Tibial nerve (tissue), 4 donors: ENCODE results near the gene DPP4. TPM values are rescaled to one million over a fixed set of nuclear protein-coding genes. Genes with fewer than 3 reads are reported as not detected.

Experiments used
- DNase-seq, 2 donors: peaks; one replicate each; pipeline ENCODE4 v3.0.0-alpha.2; 2019; ENCODE audit warnings: low spot score in 2 of 2
- H3K27ac ChIP-seq, 4 donors: fragments of 200-600 bp; sonication (generic) in 3 of 4; one replicate each; pipeline ENCODE4 v1.5.1; 2017 to 2019; ENCODE audit warnings: mild to moderate bottlenecking in 1 of 4
- H3K27me3 ChIP-seq, 2 donors: fragments of 200-600 bp; sonication (generic) in 1 of 2; one replicate each; pipeline versions ENCODE4 v1.5.1 to v1.6.0; 2017 to 2019
- H3K36me3 ChIP-seq, 3 donors: fragments of 200-600 bp; sonication (generic); one replicate each; pipeline ENCODE4 v1.5.1; 2018 to 2019
- H3K4me1 ChIP-seq, 4 donors: fragments of 200-600 bp; sonication (generic) in 3 of 4; one replicate each; pipeline ENCODE4 v1.5.1; 2017 to 2019
- H3K4me3 ChIP-seq, 4 donors: fragments of 200-600 bp; sonication (generic) in 3 of 4; one replicate each; pipeline ENCODE4 v1.5.1; 2017 to 2019; ENCODE audit warnings: mild to moderate bottlenecking in 1 of 4, moderate library complexity in 1 of 4
- H3K9me3 ChIP-seq, 4 donors: fragments of 200-600 bp; sonication (generic) in 3 of 4; one replicate each; pipeline ENCODE4 v1.5.1; 2017 to 2019
- CTCF ChIP-seq, 5 experiments: fragments of 200-600 bp in 3 of 5; fragments of 450-650 bp in 2 of 5; sonication (generic) in 3 of 5; IDR thresholded peaks; one replicate each; pipeline ENCODE4 v1.5.1; 2016 to 2019; ENCODE audit warnings: antibody characterized with exemption in 5 of 5, mild to moderate bottlenecking in 3 of 5, moderate library complexity in 2 of 5
- EP300 ChIP-seq, 2 donors: sonication (generic); formaldehyde crosslinking; IDR thresholded peaks; one replicate each; pipeline ENCODE4 v1.6.1; 2017; ENCODE audit warnings: antibody characterized with exemption in 2 of 2, mild to moderate bottlenecking in 1 of 2
- POLR2A ChIP-seq, 2 donors: fragments of 450-650 bp; IDR thresholded peaks; one replicate each; pipeline ENCODE4 v1.6.1; 2017; ENCODE audit warnings: antibody characterized with exemption in 2 of 2, mild to moderate bottlenecking in 2 of 2, moderate library complexity in 2 of 2
- WGBS, 2 donors: methylation state at CpG; one replicate each; pipeline ENCODE4 v1.1.5; 2018; 5-methylcytosine and 5-hydroxymethylcytosine counted together
- total RNA-seq, 4 donors: library from RNA; depleted of rRNA; stranded (reverse); fragments of >200 nt; gene quantifications; one replicate each; pipeline ENCODE4 v1.1.0, GENCODE V29; 2016

Gene DPP4
- total RNA-seq, 4 donors from 2014 or later: 5.2 to 22.8 (median 17.3) TPM

GRCh38 chr2:162021516-162022058 lies 52.4 kb downstream of the DPP4 start:
- H3K36me3 ChIP-seq: no peaks in the 10 kb centered on the region
- DNase-seq: no peak
- H3K4me1 ChIP-seq: no peaks in the 10 kb centered on the region
- 82 to 86% methylated on average over 7 of the region's 7 CpGs for WGBS, 2 donors
- no peaks in the 10 kb centered on the region for H3K9me3 ChIP-seq
- H3K27me3 ChIP-seq: no peaks in the 10 kb centered on the region
- TF ChIP-seq EP300 (IDR thresholded peaks at IDR 0.05) (no peak), CTCF (IDR thresholded peaks at IDR 0.05) (no peak), POLR2A (IDR thresholded peaks at IDR 0.05) (no peak)
- H3K4me3 ChIP-seq: no peak overlapping the region
- no peak overlapping the region for H3K27ac ChIP-seq

GRCh38 chr2:162018530-162018929 lies 55.5 kb downstream of the DPP4 start:
- Histone ChIP-seq H3K4me1 (peaks cover 0 to 8% (median 1%) of the 10 kb centered on the region in 4 donors), H3K9me3 (no peaks in the 10 kb centered on the region), H3K36me3 (no peaks in the 10 kb centered on the region), H3K27me3 (no peaks in the 10 kb centered on the region), H3K27ac (no peak overlapping the region), H3K4me3 (no peak overlapping the region)
- no peak for DNase-seq
- no peak for TF ChIP-seq EP300 (IDR thresholded peaks at IDR 0.05)
- no peak for TF ChIP-seq POLR2A (IDR thresholded peaks at IDR 0.05)
- no peak for TF ChIP-seq CTCF (IDR thresholded peaks at IDR 0.05)
- WGBS, 2 donors: 81 to 84% methylated on average over 8 of the region's 8 CpGs

- Histone ChIP-seq H3K9me3 (no peaks in the 10 kb centered on the region), H3K4me3 (no peak overlapping the region), H3K27me3 (no peaks in the 10 kb centered on the region), H3K4me1 (peaks cover 0 to 12% (median 6%) of the 10 kb centered on the region in 4 donors), H3K27ac (no peak overlapping the region), H3K36me3 (no peaks in the 10 kb centered on the region)
- no peak for DNase-seq
- WGBS, 2 donors: 77 to 89% methylated on average over 3 of the region's 3 CpGs
- TF ChIP-seq POLR2A (IDR thresholded peaks at IDR 0.05) (no peak), CTCF (IDR thresholded peaks at IDR 0.05) (no peak), EP300 (IDR thresholded peaks at IDR 0.05) (no peak)
Measured at GRCh38 chr2:162017233-162017632, 56.8 kb downstream of the DPP4 start.

GRCh38 chr2:162016080-162016479 lies 57.9 kb downstream of the DPP4 start:
- TF ChIP-seq EP300 (IDR thresholded peaks at IDR 0.05) (no peak), POLR2A (IDR thresholded peaks at IDR 0.05) (no peak), CTCF (IDR thresholded peaks at IDR 0.05) (no peak)
- H3K9me3 ChIP-seq: no peaks in the 10 kb centered on the region
- no peaks in the 10 kb centered on the region for H3K27me3 ChIP-seq
- no peak overlapping the region for H3K27ac ChIP-seq
- no peak for DNase-seq
- H3K36me3 ChIP-seq: no peaks in the 10 kb centered on the region
- 26 to 34% methylated on average over 2 of the region's 2 CpGs for WGBS, 2 donors
- H3K4me1 ChIP-seq: peaks cover 0 to 13% (median 6%) of the 10 kb centered on the region in 4 donors
- no peak overlapping the region for H3K4me3 ChIP-seq

GRCh38 chr2:162014751-162015150 lies 59.3 kb downstream of the DPP4 start:
- Histone ChIP-seq H3K4me1 (peaks cover 0 to 13% (median 6%) of the 10 kb centered on the region in 4 donors), H3K9me3 (no peaks in the 10 kb centered on the region), H3K4me3 (no peak overlapping the region), H3K27me3 (no peaks in the 10 kb centered on the region), H3K27ac (no peak overlapping the region), H3K36me3 (no peaks in the 10 kb centered on the region)
- WGBS, 2 donors: 71 to 74% methylated on average over 6 of the region's 6 CpGs
- no peak for DNase-seq
- TF ChIP-seq EP300 (IDR thresholded peaks at IDR 0.05) (no peak), CTCF (IDR thresholded peaks at IDR 0.05) (no peak), POLR2A (IDR thresholded peaks at IDR 0.05) (no peak)
